ENCODE data around the gene TFF3. TPM values are rescaled to one million over a fixed set of nuclear protein-coding genes. Genes with fewer than 3 reads are reported as not detected.

The TFF3 gene, protein sequence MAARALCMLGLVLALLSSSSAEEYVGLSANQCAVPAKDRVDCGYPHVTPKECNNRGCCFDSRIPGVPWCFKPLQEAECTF
- total RNA-seq (2022; extraction: Qiagen RNA extraction; ENCODE audit: low read depth), result not detected in 5 replicates

DNA sequence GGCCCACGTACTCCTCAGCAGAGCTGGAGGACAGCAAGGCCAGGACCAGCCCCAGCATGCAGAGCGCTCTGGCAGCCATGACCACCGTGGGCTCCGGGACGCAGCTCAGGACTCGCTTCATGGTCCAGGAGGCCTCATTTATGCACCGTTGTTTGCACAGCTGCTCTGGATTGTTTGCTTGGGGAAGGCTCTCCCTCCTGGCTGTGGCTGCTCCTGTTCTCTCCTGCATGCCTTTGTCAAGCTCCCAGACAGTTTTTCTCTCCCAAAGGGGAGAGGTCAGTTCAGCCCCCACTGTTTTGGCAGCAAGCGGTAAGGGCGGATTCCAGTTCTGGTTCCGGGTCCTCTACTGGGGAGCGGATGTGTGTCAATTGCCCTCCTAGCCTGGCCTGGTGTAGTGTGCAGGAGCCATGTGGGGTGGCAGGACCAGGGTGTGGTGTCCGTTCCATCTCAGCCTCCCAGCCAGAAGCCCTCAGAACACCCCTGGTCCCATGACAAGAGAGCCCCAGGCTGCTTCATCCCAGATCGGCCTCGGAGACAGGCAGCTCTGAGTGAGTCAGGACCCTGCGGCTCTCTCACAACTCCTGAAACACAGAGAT, at the start of gene TFF3:
TFF3 (minus strand) TSS at position 114 of the 596 bp plus-strand sequence; CDS start at position 79, 35 bp downstream.

DNA sequence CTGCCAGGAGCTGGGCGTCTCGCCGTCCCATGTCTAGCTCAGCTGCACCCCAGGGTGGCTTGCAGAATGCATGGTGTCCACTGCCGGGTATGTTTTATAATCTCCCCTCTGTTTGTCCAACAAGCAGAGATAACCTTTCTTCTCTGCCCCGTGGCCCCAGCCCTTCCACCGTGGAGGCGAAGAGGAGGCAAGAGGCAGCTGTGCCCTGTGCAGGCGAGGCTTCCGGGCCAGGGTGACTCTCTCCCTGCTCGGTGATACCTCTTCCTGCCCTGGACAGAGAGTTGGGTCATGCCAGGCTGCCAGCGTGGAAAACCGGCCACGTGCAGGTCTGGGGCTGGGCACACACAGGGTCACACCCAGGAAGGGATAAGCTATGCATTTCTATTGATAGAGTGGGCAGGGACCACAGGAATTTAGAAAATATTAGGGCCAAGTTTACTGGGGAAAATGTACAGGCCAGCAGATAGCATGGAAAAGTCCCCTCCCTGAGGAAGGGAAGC, 35.8 kb upstream of the TFF3 start, which contains the start of gene TFF2:
TFF2 (minus strand) TSS at position 68 of the 500 bp plus-strand sequence; CDS start at position 31, 37 bp downstream.

Other genes with a start within 250 kb of the TFF3 start
- not detected in 5 replicates for gene UMODL1, start 244.1 kb downstream of the TFF3 start, total RNA-seq (2022; extraction: Qiagen RNA extraction; ENCODE audit: low read depth)
- gene ABCG1, start 96.3 kb downstream of the TFF3 start, total RNA-seq (2022; extraction: Qiagen RNA extraction; ENCODE audit: low read depth), result 2.1 to 2.6 TPM (median 2.4 TPM) in 5 replicates
- gene TFF2, start 35.6 kb upstream of the TFF3 start, total RNA-seq (2022; extraction: Qiagen RNA extraction; ENCODE audit: low read depth), result 0.47 TPM in 1 of 5 replicates, not detected in the others
- gene TFF1, start 51.1 kb upstream of the TFF3 start, total RNA-seq (2022; extraction: Qiagen RNA extraction; ENCODE audit: low read depth), result 22.1 to 29.0 TPM (median 26.3 TPM) in 5 replicates
- 0.10 to 0.53 TPM (median 0.24 TPM) in 4 of 5 replicates, not detected in the other for gene TMPRSS3, start 80.6 kb upstream of the TFF3 start, total RNA-seq (2022; extraction: Qiagen RNA extraction; ENCODE audit: low read depth)
- 0.08 to 0.33 TPM (median 0.09 TPM) in 5 replicates for gene UBASH3A, start 88.5 kb upstream of the TFF3 start, total RNA-seq (2022; extraction: Qiagen RNA extraction; ENCODE audit: low read depth)
- 0.68 to 1.3 TPM (median 0.91 TPM) in 5 replicates for gene RSPH1, start 180.8 kb upstream of the TFF3 start, total RNA-seq (2022; extraction: Qiagen RNA extraction; ENCODE audit: low read depth)
- 3.6 to 4.4 TPM (median 3.8 TPM) in 5 replicates for gene SLC37A1, start 198.4 kb upstream of the TFF3 start, total RNA-seq (2022; extraction: Qiagen RNA extraction; ENCODE audit: low read depth)